Urothelium cell line (cell line): Measurements from ENCODE around the gene KCNQ4.

Source experiments
- DNase-seq: peaks from one replicate; pipeline ENCODE4 v3.0.0; 2011; ENCODE audit warnings: low spot score, mixed read lengths
- FAIRE-seq: peaks from 2 replicates; lab custom pipeline; 2011; peaks lifted over from hg19 to GRCh38; lab: Jason Lieb, UNC

Gene KCNQ4

GRCh38 chr1:40886318-40887011 lies 102.9 kb downstream of the KCNQ4 start:
- FAIRE-seq, result no peak
- DNase-seq, result no peak

- DNase-seq (no peak), FAIRE-seq (no peak)
These were observed 103.4 kb downstream of the KCNQ4 start for GRCh38 chr1:40887012-40887378.

- DNase-seq (no peak), FAIRE-seq (no peak)
These were observed 104.1 kb downstream of the KCNQ4 start for GRCh38 chr1:40887652-40888051.
